Measurements from ENCODE around the gene ARMC3. TPM values are rescaled to one million over a fixed set of nuclear protein-coding genes. Genes with fewer than 3 reads are reported as not detected.
"Not testable (repeated sequence)": the region's sequence is repeated elsewhere in the genome, so short reads cannot be mapped to it uniquely, and the experiment has no call there.

The ARMC3 gene
- total RNA-seq, 1 donor from 2014 or later, result not detected

- TF ChIP-seq CTCF (IDR thresholded peaks at IDR 0.05; ENCODE audit: borderline replicate concordance), result no peak
- intact Hi-C loops (cut with micrococcal nuclease), result no loop called here
Observed at GRCh38 chr10:23070913-23071218, 143.0 kb downstream of the ARMC3 start.

GRCh38 chr10:23072593-23072992 is 144.7 kb downstream of the ARMC3 start:
- DNase-seq, result peak; percentile 36
- intact Hi-C loops (cut with micrococcal nuclease); H3K27ac ChIP-seq (replicated peaks); H3K27me3 ChIP-seq (ENCODE audit: low read depth); H3K36me3 ChIP-seq; H3K9me3 ChIP-seq (replicated peaks); H3K4me3 ChIP-seq: not testable (repeated sequence)
- peaks cover 14% of the 10 kb centered on the region for H3K4me1 ChIP-seq

More at GRCh38 chr10:23070913-23071218, 143.0 kb downstream of the ARMC3 start:
- H3K9me3 ChIP-seq (replicated peaks), result no peaks in the 10 kb centered on the region
- H3K4me3 ChIP-seq, result no peak overlapping the region
- no peaks in the 10 kb centered on the region for H3K36me3 ChIP-seq
- H3K27ac ChIP-seq (replicated peaks), result no peak overlapping the region
- H3K27me3 ChIP-seq (ENCODE audit: low read depth), result no peaks in the 10 kb centered on the region
- no peak for DNase-seq
- H3K4me1 ChIP-seq, result peaks cover 23% of the 10 kb centered on the region

- no peak overlapping the region for H3K27ac ChIP-seq (replicated peaks)
- intact Hi-C loops (cut with micrococcal nuclease), result no loop called here
- H3K9me3 ChIP-seq (replicated peaks), result no peaks in the 10 kb centered on the region
- no peak for DNase-seq
- H3K4me3 ChIP-seq, result no peak overlapping the region
- no peak for TF ChIP-seq CTCF (IDR thresholded peaks at IDR 0.05; ENCODE audit: borderline replicate concordance)
- peaks cover 17% of the 10 kb centered on the region for H3K27me3 ChIP-seq (ENCODE audit: low read depth)
- peaks cover 5% of the 10 kb centered on the region for H3K4me1 ChIP-seq
- H3K36me3 ChIP-seq, result no peaks in the 10 kb centered on the region
Observed at GRCh38 chr10:23073527-23073926, 145.7 kb downstream of the ARMC3 start.

- no peaks in the 10 kb centered on the region for H3K9me3 ChIP-seq (replicated peaks)
- no peak for TF ChIP-seq CTCF (IDR thresholded peaks at IDR 0.05; ENCODE audit: borderline replicate concordance)
- no peaks in the 10 kb centered on the region for H3K36me3 ChIP-seq
- H3K4me3 ChIP-seq, result no peak overlapping the region
- intact Hi-C loops (cut with micrococcal nuclease), result no loop called here
- peaks cover 22% of the 10 kb centered on the region for H3K27me3 ChIP-seq (ENCODE audit: low read depth)
- no peak for DNase-seq
- no peaks in the 10 kb centered on the region for H3K4me1 ChIP-seq
- no peak overlapping the region for H3K27ac ChIP-seq (replicated peaks)
Observed at GRCh38 chr10:23075672-23076071, 147.8 kb downstream of the ARMC3 start.

GRCh38 chr10:23078114-23078513 is 150.3 kb downstream of the ARMC3 start:
- intact Hi-C loops (cut with micrococcal nuclease), result no loop called here
- peaks cover 11% of the 10 kb centered on the region for H3K4me1 ChIP-seq
- no peak overlapping the region for H3K4me3 ChIP-seq
- TF ChIP-seq CTCF (IDR thresholded peaks at IDR 0.05; ENCODE audit: borderline replicate concordance), result no peak
- H3K9me3 ChIP-seq (replicated peaks), result no peaks in the 10 kb centered on the region
- peaks cover 22% of the 10 kb centered on the region for H3K27me3 ChIP-seq (ENCODE audit: low read depth)
- no peak for DNase-seq
- no peaks in the 10 kb centered on the region for H3K36me3 ChIP-seq
- H3K27ac ChIP-seq (replicated peaks), result no peak overlapping the region

GRCh38 chr10:23079700-23080099 is 151.8 kb downstream of the ARMC3 start:
- no peak for TF ChIP-seq CTCF (IDR thresholded peaks at IDR 0.05; ENCODE audit: borderline replicate concordance)
- H3K27ac ChIP-seq (replicated peaks), result no peak overlapping the region
- H3K4me1 ChIP-seq, result peaks cover 11% of the 10 kb centered on the region
- DNase-seq, result no peak
- H3K36me3 ChIP-seq, result no peaks in the 10 kb centered on the region
- peaks cover 22% of the 10 kb centered on the region for H3K27me3 ChIP-seq (ENCODE audit: low read depth)
- H3K9me3 ChIP-seq (replicated peaks), result no peaks in the 10 kb centered on the region
- no peak overlapping the region for H3K4me3 ChIP-seq
- intact Hi-C loops (cut with micrococcal nuclease), result no loop called here

All from left ventricle myocardium inferior (tissue), 1 donor.